Fibroblast of the aortic adventitia (primary cell): ENCODE measurements around the gene THG1L. TPM values are rescaled to one million over a fixed set of nuclear protein-coding genes. Genes with fewer than 3 reads are reported as not detected.
"Not testable (repeated sequence)": the region's sequence is repeated elsewhere in the genome, so short reads cannot be mapped to it uniquely, and the experiment has no call there.

Experiments used
- DNase-seq: peaks from one replicate; pipeline ENCODE4 v3.0.0-alpha.2; 2010; ENCODE audit warnings: low read depth
- H3K4me3 ChIP-seq: 2 replicates; pipeline ENCODE4 v1.5.1; 2011; ENCODE audit warnings: low read depth, mild to moderate bottlenecking, control low read depth, low read length, moderate library complexity
- total RNA-seq: library from RNA; depleted of rRNA; stranded (reverse); fragments of >200 nt; gene quantifications from 2 replicates; pipeline ENCODE4 v1.2.3, GENCODE V29; 2012; ENCODE audit warnings: low replicate concordance
- TF ChIP-seq, protein P1 (sequence below): IDR thresholded peaks from 2 replicates; pipeline ENCODE4 v1.5.1; 2011; ENCODE audit warnings: mild to moderate bottlenecking, low read length, control low read depth, inconsistent platforms; ENCODE audit not compliant: insufficient read depth

The THG1L gene
- total RNA-seq = 18.2 and 23.0 TPM in 2 replicates

DNA sequence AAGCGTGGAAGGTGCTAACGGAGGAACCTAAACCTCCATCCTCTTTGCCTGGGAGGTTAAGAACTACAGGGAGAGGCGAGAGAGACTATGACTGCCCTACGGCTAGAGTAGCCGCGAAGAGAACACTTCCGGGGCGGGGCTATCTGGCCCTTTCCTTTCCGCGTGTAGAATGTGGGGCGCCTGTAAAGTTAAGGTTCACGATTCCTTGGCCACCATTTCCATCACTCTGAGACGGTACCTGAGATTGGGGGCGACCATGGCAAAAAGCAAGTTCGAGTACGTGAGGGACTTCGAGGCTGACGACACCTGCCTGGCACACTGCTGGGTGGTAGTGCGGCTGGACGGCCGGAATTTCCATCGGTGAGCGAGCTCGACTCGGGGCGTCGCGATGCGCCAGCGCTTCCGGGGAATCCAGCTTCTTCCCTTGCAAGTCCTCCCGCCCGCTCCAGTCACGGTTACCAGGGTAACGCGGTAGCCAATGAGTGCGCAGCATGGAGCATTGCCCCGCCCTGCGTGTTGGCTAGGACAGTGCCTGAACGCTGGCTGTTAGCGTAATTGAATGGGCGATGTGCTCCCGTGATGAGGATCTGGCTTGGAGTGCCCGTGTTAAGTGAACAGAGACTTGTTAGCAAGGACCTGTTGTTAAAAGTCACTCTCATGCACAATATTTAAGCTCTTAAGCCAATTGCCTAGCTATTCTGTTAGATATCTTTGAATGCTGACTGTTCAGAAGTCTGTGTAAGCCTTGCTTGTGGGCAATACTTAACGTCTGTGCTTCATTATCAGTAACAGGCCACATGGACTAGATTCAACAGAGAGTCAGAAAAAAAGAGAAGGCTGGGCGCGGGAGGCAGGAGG is at the start of gene THG1L:
Gene THG1L (plus strand): TSS at position 149 of the 858 bp plus-strand sequence. CDS start 21 bp downstream, at position 170.
- TF ChIP-seq, protein P1, sequence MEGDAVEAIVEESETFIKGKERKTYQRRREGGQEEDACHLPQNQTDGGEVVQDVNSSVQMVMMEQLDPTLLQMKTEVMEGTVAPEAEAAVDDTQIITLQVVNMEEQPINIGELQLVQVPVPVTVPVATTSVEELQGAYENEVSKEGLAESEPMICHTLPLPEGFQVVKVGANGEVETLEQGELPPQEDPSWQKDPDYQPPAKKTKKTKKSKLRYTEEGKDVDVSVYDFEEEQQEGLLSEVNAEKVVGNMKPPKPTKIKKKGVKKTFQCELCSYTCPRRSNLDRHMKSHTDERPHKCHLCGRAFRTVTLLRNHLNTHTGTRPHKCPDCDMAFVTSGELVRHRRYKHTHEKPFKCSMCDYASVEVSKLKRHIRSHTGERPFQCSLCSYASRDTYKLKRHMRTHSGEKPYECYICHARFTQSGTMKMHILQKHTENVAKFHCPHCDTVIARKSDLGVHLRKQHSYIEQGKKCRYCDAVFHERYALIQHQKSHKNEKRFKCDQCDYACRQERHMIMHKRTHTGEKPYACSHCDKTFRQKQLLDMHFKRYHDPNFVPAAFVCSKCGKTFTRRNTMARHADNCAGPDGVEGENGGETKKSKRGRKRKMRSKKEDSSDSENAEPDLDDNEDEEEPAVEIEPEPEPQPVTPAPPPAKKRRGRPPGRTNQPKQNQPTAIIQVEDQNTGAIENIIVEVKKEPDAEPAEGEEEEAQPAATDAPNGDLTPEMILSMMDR = no peak

DNA sequence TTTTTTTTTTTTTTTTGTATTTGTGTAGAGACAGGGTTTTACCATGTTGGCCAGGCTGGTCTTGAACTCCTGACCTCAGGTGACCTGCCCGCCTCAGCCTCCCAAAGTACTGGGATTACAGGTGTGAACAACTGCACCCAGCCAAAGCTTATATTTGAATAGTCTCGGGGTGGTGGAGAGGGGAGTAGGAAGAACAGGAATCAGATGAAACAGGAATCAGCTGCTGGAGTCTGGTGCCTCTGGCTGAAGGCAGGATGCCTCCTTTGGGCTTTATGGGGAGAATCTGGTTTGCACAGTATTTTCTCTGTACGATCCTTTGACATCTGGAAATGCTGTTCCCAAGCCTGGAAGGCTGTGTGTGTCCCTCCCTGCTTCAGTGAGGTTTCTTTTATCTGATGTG is 49.0 kb upstream of the THG1L start:
- DNase-seq = no peak
- TF ChIP-seq, protein P1 = no peak
- H3K4me3 ChIP-seq = no peak overlapping the region

More for the DNA sequence above, at the start of gene THG1L:
- peak; percentile 97 for DNase-seq
- H3K4me3 ChIP-seq = peak within 1 kb of the TSS; percentile 100

DNA sequence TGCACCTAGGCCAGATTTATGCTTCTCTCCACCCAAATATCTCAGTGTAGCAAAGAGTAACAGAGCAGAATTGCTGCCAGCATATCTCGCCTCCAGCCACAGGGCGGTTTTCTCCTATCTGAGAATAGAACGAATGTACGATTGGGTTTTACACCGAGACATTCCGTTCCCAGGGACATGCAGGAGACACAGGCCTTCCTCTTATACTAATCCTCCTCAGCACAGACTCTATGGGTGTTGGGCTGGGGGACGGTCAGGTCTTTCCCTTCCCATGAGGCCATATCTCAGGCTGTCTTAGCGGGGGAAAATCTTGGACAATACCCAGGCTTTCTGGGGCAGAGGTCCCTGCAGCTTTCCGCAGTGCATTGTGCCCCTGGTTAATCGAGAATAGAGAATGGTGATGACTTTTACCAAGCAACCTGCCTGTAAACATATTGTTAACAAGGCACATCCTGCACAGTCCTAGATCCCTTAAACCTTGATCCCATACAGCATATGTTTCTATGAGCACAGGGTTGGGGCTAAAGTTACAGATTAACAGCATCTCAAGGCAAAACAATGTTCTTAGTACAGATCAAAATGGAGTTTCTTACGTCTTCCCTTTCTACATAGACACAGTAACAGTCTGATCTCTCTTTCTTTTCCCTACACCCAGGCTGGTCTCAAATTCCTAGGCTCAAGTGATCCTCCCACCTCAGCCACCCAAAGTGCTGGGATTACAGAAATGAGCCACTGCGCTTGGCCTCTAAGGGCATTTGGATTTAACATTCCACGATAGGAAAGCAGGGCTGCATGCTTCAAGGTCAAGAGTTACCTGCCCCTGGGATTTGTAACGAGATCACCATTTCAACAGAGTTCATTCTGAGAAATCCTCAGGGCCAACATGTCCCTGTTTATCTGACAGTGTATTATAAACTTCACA is 44.7 kb upstream of the THG1L start:
- H3K4me3 ChIP-seq, DNase-seq: not testable (repeated sequence)

DNA sequence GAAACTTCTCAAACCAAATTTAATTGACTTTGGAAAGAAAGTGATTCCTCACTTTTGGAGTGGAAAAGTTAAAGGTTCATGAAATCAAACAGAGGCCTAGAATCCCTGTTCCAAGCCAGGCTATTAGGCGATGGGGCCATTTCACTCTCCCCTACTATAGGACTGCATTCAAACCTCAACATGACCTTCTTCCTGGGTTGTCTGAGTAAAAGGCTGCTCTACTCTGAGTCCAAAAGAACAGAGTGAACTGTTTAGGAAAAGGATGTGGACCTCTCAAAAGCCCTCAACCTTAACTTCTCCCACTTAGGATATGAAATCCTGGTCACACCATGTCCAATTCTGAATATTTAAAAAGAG is 44.0 kb upstream of the THG1L start:
- no peak overlapping the region for H3K4me3 ChIP-seq
- DNase-seq = no peak
- TF ChIP-seq, protein P1 = no peak

DNA sequence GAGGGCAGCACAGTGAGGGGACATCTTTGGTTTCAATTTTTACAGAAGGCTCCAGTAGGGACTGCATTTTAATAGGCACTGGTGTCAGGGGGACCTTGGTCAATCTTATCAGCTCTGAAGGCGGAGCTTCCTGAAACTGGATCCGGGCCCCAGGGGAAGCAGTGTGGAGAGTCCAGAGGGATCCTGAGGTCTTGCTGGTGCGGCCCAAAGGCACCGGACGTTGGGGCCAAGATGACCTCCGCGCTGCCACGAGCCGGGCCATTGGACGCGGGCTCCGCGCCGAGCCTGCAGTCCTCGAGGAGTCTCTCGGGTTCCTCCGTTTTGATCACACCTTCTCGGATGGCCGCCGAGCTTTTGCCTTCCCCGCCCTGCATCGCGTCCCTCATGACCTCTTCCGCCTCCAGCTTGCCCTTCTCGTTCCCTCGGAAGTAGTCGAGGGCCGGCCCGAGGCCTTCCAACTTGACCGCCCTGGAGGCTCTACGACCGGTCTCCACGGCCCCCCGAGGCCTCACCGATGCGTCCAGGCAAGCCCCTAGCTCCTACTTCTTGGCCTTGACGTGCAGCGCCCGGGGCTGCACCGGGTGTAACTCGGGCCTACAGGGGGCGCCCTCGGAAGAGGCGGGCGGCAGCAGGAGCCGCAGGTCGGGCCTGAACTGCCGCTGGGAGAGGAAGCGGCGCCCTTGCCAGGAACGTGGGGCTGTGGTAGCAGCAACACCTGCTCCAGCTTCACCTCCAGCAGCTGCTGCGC is 41.1 kb upstream of the THG1L start:
- H3K4me3 ChIP-seq = no peak overlapping the region
- TF ChIP-seq, protein P1 = no peak
- no peak for DNase-seq

DNA sequence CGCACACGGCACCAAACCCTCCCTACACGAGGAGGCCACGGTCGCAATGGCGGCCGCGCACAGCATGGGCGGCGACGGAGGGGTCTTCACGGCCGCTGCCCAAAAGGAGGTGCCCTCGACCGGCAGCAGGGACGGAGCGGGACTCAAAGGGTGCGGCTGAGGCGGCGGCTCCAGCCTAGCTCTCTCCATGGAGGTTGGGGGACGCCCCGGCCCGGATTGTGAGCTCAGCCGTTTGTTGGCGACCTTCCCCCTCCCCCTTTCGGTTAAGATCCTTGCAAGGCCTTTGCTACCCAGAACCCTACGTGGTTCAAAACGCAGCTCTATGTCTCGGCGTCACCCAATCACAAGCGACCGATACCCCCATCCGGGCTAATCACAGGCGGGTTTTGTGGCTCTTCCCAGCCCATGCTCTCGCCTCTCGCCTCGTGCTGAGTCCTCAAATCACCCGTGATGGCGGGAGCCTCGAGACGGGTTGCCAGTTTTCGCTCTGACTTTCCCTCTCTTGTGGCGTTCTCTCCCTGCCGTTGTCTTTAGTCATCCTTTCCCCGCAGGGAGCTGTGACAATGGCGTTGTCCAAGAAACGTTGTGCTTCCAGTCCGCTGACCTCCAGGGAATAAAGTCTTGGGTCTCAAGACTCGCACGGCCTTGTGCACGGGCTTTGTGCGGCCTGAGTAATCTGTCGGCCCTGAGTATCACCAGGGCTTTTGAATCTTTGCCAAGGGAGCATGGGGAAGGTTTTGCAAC is 40.4 kb upstream of the THG1L start:
- TF ChIP-seq, protein P1 = no peak
- no peak overlapping the region for H3K4me3 ChIP-seq
- DNase-seq = no peak

DNA sequence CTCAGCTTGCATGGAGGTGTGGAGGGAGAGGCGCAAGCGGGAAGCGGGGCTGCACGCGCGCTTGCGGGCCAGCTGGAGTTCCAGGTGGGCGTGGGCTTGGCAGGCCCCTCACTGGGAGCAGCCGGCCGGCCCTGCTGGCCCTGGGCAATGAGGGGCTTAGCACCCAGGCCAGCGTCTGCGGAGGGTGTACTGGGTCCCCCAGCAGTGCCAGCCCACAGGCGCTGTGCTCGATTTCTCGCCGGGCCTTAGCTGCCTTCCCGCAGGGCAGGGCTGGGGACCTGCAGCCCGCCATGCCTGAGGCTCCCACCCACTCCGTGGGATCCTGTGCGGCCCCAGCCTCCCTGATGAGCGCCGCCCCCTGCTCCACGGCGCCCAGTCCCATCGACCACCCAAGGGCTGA is 37.4 kb upstream of the THG1L start:
- DNase-seq = not testable (repeated sequence)

DNA sequence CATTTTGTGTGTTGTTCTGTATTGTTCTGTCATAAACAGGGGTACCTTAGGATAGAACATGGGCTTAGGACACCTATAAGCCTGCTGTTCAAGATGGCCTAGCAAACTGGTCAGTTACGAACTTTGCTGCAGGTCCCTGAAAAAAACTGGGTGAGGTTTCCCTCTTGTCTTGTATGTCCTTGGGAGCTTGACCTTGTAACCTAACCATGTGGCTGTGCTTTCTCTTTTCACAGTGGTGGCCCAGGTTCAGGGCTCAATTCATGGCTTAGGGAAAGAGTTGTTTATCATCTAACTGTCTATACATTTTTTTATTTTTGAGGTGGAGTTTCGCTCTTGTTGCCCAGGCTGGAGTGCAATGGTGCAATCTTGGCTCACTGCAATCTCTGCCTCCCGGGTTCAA is 35.1 kb upstream of the THG1L start:
- DNase-seq, H3K4me3 ChIP-seq: not testable (repeated sequence)

More for the DNA sequence above, 37.4 kb upstream of the THG1L start:
- not testable (repeated sequence) for H3K4me3 ChIP-seq

DNA sequence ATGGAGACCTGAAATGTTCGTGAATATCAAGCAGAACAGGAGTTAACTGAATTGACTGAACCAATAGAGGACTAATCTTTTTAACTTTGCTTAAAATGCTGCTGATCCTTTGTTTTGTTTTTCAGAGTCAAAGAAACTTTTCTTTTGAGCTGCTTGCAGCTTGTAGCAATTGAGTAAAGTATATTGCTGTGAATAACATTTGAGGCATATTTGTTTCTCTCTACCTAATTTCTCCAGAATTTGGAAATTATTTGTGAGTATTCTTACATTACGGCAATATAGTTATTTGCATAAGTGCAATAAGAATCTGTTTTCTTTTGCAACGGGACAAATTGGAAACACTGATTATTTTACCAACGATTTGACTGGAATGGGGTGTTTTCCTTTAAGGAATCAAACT is 32.5 kb upstream of the THG1L start:
- not testable (repeated sequence) for H3K4me3 ChIP-seq, DNase-seq
